Measurements from ENCODE around the gene AQP12A.
"Not testable (repeated sequence)": the region's sequence is repeated elsewhere in the genome, so short reads cannot be mapped to it uniquely, and the experiment has no call there.

The AQP12A gene

DNA sequence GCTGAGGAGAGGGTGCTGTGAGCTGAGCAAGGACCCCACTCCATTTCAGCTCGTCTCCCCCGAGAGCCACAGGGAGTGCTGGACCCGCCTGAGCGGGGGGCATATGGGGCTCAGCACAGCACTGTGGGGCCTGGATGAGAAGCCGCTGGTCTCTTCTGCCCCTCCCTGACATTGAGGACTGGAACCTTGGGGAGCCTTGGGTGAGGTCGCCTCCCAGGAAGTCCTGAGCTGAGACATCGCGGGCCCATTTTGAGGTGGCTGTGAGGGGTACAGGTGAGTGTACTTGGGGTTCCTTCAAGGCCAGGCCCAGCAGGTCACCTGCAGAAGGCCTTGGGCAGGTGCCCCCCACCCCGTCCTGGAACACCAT is 3.1 kb upstream of the AQP12A start:
- DNase-seq = no peak

DNA sequence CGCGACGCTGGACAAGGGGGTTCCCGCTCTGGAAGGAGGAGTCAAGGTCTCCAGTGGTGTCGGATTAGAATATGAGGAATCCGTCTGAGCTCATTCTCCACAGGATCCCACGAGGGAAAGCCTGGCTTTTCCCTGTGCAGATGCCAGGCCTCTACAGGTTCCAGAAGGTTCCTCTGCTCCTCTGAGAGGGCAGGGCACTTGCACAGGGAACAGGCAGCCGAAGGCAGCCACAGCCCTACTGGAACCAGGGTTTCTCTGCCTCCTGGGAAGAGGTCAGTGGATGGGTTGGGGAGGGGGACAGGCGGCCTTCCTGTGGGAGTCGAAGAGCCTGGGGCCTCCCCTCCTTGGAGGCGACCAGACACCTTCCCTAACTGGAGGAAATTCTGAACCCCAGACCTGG is 1.7 kb upstream of the AQP12A start:
- no peak for DNase-seq

DNA sequence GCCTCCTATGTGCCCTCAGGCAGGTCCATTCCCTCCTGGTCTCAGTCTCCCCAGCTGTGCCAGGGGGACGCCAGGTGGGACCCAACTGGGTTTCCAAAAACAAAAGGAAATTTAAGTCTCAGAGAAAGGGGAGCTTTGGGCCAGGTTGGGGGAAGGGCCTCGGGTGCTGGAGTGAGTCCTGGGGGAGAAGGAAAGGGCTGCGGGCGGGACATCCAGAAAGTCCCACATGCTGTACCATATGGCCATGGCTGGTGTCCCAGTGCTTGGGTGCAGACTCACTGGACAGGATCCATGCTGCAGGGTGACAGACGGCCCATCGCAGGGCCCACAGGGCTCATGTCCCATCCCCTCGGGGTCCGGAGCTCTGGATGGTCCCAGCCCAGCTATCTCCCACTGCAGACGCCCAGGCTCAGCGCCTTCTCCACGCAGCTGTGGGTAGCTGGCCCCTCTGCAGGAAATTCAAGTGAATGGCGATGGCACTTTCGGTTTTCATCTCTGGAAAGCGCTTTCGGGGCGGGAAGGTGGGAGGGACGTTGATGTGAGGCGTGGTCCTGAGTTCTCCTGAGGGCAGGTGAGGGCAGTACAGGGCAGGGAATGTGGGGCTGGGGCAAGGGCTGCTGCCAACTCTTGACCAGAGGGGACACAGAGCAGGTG is 1.1 kb upstream of the AQP12A start:
- not testable (repeated sequence) for DNase-seq

GRCh38 chr2:240691075-240691427 is 615 bp upstream of the AQP12A start:
- DNase-seq = not testable (repeated sequence)

DNA sequence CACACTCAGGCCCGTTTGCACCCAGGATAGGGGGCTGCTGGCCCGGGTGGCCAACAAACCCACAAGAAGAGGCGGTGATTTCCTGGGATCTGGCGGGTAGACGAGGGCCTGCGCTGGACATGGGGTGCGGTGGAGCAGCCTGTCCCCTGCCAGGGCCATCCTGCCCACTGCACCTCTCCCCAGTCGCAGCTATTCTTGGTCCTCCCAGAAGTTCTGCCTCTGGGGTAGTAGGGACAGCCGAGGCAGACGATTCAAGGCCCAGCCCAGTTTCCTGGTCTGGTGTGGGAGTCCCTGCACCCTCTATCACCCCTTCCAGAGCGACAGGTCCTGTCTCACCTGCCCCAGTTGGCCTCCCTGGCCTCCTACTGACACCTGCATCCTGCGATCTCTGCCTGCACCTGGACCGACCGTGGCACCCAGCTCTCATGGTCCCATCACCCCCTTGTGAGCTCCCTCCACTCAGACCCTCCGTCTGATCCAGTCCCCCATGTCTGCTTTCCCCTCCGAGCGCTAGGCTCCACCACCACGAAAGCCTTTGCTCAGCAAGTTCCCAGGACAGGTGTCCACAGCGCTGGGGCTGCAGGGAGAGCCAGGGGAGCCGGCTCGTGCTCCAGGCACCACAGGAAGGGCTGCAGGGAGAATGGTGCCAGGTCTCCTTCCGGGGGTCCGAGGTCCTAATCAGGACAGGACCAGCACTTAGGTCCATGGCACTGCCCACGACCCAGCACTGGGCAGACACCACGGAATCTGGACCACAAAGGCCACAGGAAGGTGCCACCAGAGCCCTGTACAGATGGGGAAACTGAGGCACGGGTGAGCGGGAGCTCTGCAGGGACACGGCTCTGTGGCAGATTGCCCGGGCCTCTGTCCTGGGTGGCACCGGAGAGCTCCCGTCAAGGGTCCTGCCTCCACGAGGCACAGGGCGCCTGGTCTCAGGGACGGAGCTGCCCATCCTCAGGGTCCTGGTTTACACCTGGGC is 1.2 kb downstream of the AQP12A start:
- DNase-seq = not testable (repeated sequence)

- DNase-seq = not testable (repeated sequence)
Observed at GRCh38 chr2:240694304-240694703, 2.6 kb downstream of the AQP12A start.

DNA sequence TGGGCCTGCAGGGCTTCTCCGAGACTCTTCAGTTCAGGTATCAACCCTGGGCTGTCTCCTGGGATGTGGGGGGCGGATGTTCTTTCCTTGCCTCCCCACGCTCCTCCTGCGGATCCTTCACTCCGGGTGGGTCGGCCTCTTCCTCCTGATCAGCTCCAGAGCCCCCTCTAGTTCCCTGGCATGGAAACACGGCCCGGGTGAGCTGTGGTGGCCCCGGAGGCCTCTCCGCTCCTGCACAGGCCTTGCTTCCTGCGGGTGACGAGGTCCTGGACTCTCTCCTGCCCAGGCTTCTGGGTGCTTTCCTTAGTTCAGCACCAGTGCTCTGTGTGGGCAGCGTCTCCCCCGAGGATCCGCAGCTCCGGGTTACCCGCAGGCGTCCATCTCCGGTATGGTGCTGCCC is 3.9 kb downstream of the AQP12A start:
- DNase-seq = not testable (repeated sequence)

DNA sequence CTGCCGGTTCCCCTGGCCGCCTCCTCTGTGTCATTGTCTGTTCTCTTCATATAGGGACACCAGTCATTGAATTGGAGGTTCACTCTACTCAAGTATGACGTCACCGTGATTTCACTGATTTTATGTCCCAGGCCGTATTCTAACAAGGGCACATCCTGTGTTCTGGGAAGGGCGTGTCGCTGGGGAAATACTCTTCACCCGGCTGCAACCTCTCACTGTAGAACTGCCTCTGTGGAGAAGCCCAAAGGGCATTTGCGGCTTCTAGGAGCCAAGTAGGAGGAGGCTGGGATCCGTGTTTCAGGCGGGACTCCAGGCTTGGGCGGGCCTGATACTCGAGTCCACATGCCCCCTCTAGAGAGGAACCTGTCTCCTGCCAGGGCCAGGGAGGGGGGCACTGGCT is 4.8 kb downstream of the AQP12A start:
- DNase-seq = not testable (repeated sequence)

DNA sequence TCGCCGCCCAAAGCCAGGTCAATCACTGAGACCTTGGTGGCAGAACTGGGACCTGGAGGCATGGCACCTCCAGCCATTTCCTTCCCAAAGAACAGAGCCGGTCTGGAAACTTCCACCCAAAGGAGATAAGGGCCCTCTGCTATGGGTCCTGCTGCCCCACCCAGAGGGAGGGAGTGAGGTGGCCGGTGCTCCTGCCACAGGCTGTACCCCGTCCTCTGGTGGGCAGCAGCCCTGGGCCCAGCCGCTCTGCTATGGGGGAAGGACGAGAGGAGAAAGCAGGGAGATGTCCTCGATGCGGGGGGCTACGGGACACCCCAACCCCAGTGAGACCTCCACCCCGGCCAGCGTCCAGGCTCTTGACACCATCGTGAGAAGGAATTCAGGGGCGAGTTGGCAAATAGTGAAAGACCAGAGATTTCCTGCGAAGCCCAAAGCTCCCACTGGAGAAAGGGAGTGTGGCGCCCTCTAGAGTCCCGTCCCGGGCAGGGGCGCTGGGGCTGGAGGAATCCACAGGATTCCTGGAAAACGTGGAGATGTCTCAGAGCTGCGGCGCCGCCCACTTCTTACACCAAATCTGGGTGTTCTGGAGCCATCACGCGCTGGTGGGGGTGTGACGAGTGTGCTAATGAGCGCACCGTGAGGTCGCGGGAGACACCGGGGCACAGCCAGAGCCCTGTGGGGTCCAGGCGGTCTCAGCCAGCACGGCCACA is 7.3 kb downstream of the AQP12A start:
- not testable (repeated sequence) for DNase-seq

DNA sequence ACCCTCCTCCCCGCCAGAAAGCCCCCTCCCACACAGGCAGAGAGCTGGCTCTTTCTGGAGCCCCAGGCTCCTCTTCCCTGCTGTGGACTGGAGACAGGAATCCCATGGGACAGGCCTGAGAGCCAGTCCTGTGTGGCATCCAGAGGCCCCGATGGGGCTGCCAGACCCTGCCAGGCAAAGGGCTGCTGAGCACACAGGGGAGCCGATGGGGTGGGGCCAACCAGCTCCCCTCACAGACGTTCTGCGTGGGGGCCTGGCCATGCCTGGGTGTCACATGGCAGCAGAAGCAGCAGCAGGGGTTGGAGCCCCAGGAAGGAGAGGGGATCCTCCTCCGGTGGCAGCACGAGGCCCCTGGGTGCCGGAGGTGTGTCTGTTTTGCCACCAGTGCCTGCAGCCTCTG is 8.2 kb downstream of the AQP12A start:
- DNase-seq = not testable (repeated sequence)

DNA sequence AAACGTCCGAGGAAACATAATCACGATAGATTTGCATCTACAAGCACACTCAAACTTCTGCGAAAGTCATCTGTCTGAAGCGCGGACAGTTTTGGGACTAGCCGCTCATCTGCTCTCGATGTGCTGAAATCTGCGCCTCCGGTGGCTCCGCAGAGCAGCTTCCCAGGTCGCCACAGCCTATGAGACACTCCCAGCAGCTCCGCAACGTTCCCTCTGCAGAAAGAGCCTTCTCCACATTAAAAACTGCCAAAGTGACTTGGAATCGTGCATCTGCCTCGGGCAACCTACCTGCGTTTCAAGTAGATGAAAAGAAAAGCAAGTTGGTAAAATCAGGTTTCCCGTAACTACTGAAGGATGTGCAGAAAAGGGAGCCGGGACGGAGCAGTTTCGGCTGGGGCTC is 8.9 kb downstream of the AQP12A start:
- DNase-seq = not testable (repeated sequence)

DNA sequence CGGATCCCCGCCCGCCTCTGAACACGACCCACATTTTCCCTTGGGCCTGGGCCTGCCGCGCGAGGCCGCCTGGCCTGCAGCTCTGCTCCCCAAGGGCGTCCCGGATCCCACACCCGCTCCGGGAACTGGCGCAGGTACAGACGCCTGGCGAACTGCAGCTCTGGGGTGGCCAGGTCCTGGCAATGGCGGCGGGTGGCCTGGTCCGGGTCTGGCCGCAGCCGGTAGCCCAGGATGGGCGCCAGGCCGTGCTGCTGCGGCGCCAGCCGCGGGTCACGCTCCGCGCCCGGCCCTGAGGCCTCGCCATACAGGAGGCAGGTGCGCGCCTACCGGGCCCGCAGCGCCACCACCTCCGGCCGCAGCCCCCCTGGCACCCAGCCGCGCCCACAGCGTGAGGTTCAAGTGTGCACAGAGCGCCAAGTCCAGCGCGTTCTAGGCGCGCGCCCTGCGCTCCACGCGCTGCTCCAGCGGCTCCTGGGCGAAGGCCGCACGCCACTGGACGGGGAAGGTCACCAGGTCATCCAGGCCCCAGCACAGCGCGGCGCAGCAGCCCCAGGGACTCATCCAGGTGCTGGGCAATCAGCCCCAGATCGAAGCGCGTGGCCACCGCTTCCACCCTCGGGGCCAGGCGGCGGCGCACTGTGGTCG is 9.5 kb downstream of the AQP12A start:
- DNase-seq = no peak

- DNase-seq = no peak
Observed at GRCh38 chr2:240701736-240702639, 10.3 kb downstream of the AQP12A start.

DNA sequence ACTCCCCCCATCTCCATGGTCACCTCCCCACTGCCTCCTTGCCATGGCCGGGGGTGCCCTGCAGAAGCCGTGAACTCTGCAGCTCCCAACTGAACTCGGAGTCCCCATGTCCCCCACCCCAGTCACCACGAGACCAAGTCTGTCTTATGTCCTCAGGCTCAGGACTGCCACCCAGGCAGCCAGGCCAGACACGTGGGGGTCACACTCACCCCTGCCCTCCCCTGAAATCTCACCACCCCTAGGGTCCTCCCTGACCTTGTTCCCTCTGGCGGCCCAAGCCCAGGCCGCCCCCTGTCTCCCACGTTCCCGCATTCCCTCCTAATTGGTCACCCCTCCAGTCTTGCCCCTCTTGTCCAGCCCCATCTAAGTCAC is 11.0 kb downstream of the AQP12A start:
- DNase-seq = no peak

DNA sequence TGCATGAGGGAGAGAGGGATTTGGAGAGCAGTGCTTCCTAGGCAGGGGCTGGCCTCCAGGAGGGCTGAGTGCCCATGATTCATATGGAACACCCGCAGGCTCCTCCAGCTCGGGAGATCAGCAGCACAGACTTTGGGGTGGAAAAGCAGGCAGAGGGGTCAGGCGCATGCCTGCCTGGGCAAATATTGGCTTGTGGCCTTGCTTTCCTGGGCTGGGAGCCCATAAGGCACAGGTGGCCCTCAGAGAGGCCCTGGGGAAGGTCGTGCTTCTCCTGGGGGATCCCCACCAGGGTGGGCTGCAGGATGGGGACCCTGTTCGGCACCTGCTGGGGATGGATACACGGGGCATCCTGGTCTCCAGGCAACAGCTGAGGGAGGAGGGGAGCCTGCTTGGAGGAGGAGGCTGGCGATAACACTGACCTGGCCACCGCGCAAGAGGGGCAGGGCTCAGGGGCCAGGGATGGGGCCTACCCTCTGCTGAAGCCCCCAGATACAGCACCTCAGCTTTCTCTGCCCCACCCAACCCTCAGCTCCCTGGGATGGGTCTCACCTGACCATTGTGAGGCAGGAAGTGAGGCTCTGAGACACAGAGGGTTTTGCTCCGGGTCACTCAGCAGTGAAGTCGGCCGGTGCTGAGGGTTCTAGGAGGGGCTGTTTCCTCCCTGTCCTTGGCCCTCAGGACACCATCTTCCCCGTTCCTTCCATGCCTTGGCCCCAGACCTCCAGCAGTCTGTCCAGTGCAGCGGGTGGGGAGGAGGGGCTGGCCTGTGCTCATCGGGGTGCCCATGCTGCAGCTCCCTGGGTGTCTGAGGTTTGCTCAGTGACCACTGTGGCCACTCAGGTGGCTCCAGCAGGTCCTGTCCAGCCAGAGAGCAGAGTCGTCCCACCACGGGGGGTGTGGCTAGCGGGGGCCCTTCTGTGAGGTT is 12.0 kb downstream of the AQP12A start:
- DNase-seq = no peak

GRCh38 chr2:240704651-240705050 is 13.0 kb downstream of the AQP12A start:
- DNase-seq = no peak

DNA sequence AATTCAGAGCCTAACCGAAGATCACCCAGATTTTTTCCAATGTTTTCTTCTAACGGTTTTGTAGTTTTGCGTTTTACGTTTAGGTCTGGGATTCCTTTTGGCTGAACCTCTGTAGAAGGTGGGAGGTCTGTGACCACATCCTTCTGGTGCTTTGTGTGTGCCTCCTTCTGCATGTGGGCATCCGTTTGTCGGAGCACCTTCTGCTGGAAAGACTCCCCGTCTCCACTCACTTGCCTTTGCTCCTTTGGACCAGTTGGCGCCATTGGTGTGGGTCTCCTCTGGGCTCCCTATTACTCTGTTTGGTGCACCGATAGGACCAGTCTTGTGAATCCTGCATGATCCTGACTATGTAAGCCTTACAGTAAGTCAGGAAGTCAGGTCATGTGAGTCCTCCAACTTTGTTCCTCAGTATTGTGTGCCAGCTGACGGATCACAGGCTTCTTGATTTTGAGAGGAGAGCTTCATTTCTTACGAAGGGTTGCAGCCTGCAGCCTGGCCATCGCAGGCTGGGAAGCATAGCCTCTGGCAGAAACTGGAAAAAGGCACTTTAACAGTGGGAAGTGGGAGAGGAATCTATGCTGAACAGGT is 13.6 kb downstream of the AQP12A start:
- no peak for DNase-seq

DNA sequence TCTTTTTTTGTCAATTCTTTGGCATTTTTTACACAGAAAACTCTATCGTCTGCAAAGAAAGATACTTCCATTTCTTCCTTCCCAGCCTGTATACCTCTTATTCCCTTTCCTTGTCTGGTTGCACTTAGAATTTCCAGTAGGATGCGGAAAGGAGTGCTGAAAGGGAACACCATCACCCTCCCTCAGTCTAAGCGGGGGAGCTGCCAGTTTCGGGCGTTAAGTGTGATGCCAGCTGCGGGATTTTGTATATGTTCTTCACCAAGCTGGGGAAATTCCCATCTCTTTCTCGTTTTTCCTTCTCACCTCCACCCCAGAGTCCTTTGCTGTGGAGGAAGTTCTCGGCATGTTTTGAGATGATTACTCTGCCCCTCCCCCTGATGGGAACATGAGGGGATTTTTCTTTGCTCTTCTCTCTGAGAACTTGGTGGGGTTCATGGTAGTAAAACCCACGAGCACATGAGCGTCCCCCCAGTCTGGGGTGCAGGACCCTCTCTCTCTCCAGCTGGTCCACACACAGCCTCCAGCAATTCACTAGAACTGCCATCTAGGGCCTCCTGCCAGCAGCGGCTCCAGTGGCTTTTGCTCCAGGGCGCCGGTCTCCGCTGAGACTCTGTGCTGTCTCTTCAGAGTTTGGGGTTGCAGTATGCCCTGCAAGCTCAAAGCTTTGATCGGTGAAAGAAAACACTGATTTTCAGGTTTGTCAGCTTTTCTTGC is 15.5 kb downstream of the AQP12A start:
- peak; percentile 41 for DNase-seq

GRCh38 chr2:240707821-240708220 is 16.2 kb downstream of the AQP12A start:
- DNase-seq = no peak

Data from right kidney (tissue), 1 donor.